OCI-LY1 (cell line): Measurements from ENCODE around the gene ABR.

Source experiments
- EZH2 ChIP-seq: fragments of 200-600 bp; sonication (generic), shearing (Covaris generic); IDR thresholded peaks from 2 replicates; pipeline ENCODE4 v1.8.0; 2017; ENCODE audit warnings: borderline replicate concordance, mixed run types, mild to moderate bottlenecking, antibody characterized with exemption, low read length, moderate library complexity, mixed read lengths
- TF ChIP-seq, protein P1 (sequence below): fragments of 200-600 bp; sonication (generic), shearing (Covaris generic); IDR thresholded peaks from 2 replicates; pipeline ENCODE4 v1.5.1; 2017; ENCODE audit warnings: mild to moderate bottlenecking, antibody characterized with exemption, low read length, moderate library complexity, mixed read lengths

DNA sequence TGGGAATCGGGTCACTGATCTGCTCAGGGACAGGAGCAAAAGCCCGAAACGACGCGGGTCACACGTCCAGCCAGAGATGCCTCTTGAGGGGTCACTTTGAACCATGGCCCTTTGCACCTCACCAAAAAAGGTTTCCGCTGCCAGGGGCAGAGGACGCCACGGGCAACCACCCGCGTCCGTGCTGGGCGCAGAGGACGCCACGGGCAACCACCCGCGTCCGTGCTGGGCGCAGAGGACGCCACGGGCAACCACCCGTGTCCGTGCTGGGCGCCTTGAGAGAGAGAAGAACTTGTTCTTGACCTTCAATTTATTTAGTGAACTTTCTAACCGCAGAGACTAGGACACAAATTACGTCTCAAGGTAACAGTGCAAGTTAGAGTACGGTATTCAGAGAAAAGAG lies 147.4 kb downstream of the ABR start:
- TF ChIP-seq, protein P1, sequence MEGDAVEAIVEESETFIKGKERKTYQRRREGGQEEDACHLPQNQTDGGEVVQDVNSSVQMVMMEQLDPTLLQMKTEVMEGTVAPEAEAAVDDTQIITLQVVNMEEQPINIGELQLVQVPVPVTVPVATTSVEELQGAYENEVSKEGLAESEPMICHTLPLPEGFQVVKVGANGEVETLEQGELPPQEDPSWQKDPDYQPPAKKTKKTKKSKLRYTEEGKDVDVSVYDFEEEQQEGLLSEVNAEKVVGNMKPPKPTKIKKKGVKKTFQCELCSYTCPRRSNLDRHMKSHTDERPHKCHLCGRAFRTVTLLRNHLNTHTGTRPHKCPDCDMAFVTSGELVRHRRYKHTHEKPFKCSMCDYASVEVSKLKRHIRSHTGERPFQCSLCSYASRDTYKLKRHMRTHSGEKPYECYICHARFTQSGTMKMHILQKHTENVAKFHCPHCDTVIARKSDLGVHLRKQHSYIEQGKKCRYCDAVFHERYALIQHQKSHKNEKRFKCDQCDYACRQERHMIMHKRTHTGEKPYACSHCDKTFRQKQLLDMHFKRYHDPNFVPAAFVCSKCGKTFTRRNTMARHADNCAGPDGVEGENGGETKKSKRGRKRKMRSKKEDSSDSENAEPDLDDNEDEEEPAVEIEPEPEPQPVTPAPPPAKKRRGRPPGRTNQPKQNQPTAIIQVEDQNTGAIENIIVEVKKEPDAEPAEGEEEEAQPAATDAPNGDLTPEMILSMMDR: no peak
- no peak for TF ChIP-seq EZH2
